Central memory CD8-positive, alpha-beta T cell (primary cell): Measurements from ENCODE around the gene TLE6.
"Not testable (repeated sequence)": the region's sequence is repeated elsewhere in the genome, so short reads cannot be mapped to it uniquely, and the experiment has no call there.

Experiments
- ATAC-seq: fragments of 150-1000 bp; cut with Tn5 transposase; replicated peaks from 2 replicates; pipeline ENCODE4 v1.10.0; 2022; ENCODE audit warnings: mild to moderate bottlenecking, moderate FRiP score, moderate number of reproducible peaks; ENCODE audit not compliant: poor library complexity, severe bottlenecking; ENCODE audit errors: extremely low read depth
- DNase-seq, 2 donors: peaks; one replicate each; pipeline ENCODE4 v3.0.0; 2021; ENCODE audit warnings: low spot score in 2 of 2
- H3K27ac Mint-ChIP-seq: one replicate; pipeline ENCODE4 v1.8.0; 2022; ENCODE audit warnings: low read depth, mild to moderate bottlenecking, moderate library complexity, mixed read lengths
- H3K27me3 Mint-ChIP-seq: one replicate; pipeline ENCODE4 v1.8.0; 2022; ENCODE audit warnings: mixed read lengths
- H3K36me3 Mint-ChIP-seq: one replicate; pipeline ENCODE4 v1.8.0; 2022; ENCODE audit warnings: mild to moderate bottlenecking, moderate library complexity, mixed read lengths; ENCODE audit not compliant: insufficient read depth
- H3K4me1 Mint-ChIP-seq: one replicate; pipeline ENCODE4 v1.8.0; 2022; ENCODE audit warnings: mixed read lengths
- H3K4me3 Mint-ChIP-seq: one replicate; pipeline ENCODE4 v1.8.0; 2022; ENCODE audit warnings: mild to moderate bottlenecking, moderate library complexity, mixed read lengths
- H3K9me3 Mint-ChIP-seq: one replicate; pipeline ENCODE4 v1.8.0; 2022; ENCODE audit warnings: mixed read lengths

Gene TLE6

GRCh38 chr19:2978166-2978767 is 903 bp downstream of the TLE6 start:
- no peak for DNase-seq

GRCh38 chr19:2978772-2979171 is 1.4 kb downstream of the TLE6 start:
- no peak overlapping the region for H3K27ac Mint-ChIP-seq
- no peak overlapping the region for H3K4me3 Mint-ChIP-seq
- peaks cover 17% of the 10 kb centered on the region for H3K4me1 Mint-ChIP-seq
- no peak for ATAC-seq
- peaks cover 36% of the 10 kb centered on the region for H3K27me3 Mint-ChIP-seq
- no peak for DNase-seq
- no peaks in the 10 kb centered on the region for H3K9me3 Mint-ChIP-seq
- peaks cover 3% of the 10 kb centered on the region for H3K36me3 Mint-ChIP-seq

More at GRCh38 chr19:2978166-2978767, 903 bp downstream of the TLE6 start:
- ATAC-seq = no peak
- Mint-ChIP-seq H3K4me1 (peaks cover 17% of the 10 kb centered on the region), H3K36me3 (peaks cover 3% of the 10 kb centered on the region), H3K27ac (no peak overlapping the region), H3K27me3 (peaks cover 31% of the 10 kb centered on the region), H3K9me3 (no peaks in the 10 kb centered on the region), H3K4me3 (peak overlapping the region; percentile 83)

- ATAC-seq (no peak), DNase-seq (no peak)
- peaks cover 3% of the 10 kb centered on the region for H3K36me3 Mint-ChIP-seq
- peaks cover 30% of the 10 kb centered on the region for H3K27me3 Mint-ChIP-seq
- no peaks in the 10 kb centered on the region for H3K9me3 Mint-ChIP-seq
- H3K27ac Mint-ChIP-seq = no peak overlapping the region
- no peak overlapping the region for H3K4me3 Mint-ChIP-seq
- peaks cover 4% of the 10 kb centered on the region for H3K4me1 Mint-ChIP-seq
Measured at GRCh38 chr19:2981898-2982297, 4.5 kb downstream of the TLE6 start.

GRCh38 chr19:2982561-2982960 is 5.2 kb downstream of the TLE6 start:
- Mint-ChIP-seq H3K9me3 (no peaks in the 10 kb centered on the region), H3K27me3 (peaks cover 33% of the 10 kb centered on the region), H3K36me3 (no peaks in the 10 kb centered on the region), H3K27ac (no peak overlapping the region), H3K4me1 (no peaks in the 10 kb centered on the region), H3K4me3 (no peak overlapping the region)
- ATAC-seq (no peak), DNase-seq (no peak)

- Mint-ChIP-seq H3K27ac (no peak overlapping the region), H3K4me1 (no peaks in the 10 kb centered on the region), H3K9me3 (no peaks in the 10 kb centered on the region), H3K27me3 (peaks cover 33% of the 10 kb centered on the region), H3K36me3 (no peaks in the 10 kb centered on the region), H3K4me3 (no peak overlapping the region)
- DNase-seq = no peak
- ATAC-seq = no peak
Measured at GRCh38 chr19:2982983-2983350, 5.6 kb downstream of the TLE6 start.

GRCh38 chr19:2983351-2984214 is 6.2 kb downstream of the TLE6 start:
- Mint-ChIP-seq H3K36me3 (no peaks in the 10 kb centered on the region), H3K4me3 (no peak overlapping the region), H3K4me1 (no peaks in the 10 kb centered on the region), H3K9me3 (no peaks in the 10 kb centered on the region), H3K27me3 (peaks cover 38% of the 10 kb centered on the region), H3K27ac (no peak overlapping the region)
- DNase-seq (no peak), ATAC-seq (no peak)

- Mint-ChIP-seq H3K27ac (no peak overlapping the region), H3K27me3 (peaks cover 44% of the 10 kb centered on the region), H3K4me3 (no peak overlapping the region), H3K4me1 (no peaks in the 10 kb centered on the region), H3K36me3 (no peaks in the 10 kb centered on the region), H3K9me3 (no peaks in the 10 kb centered on the region)
- no peak for ATAC-seq
- DNase-seq = no peak
Measured at GRCh38 chr19:2984215-2984528, 6.8 kb downstream of the TLE6 start.

GRCh38 chr19:2986951-2987524 is 9.7 kb downstream of the TLE6 start:
- no peak overlapping the region for H3K27ac Mint-ChIP-seq
- no peak for ATAC-seq
- H3K9me3 Mint-ChIP-seq = no peaks in the 10 kb centered on the region
- no peaks in the 10 kb centered on the region for H3K4me1 Mint-ChIP-seq
- no peak for DNase-seq
- H3K4me3 Mint-ChIP-seq = no peak overlapping the region
- no peaks in the 10 kb centered on the region for H3K36me3 Mint-ChIP-seq
- peaks cover 36% of the 10 kb centered on the region for H3K27me3 Mint-ChIP-seq

GRCh38 chr19:2987797-2988196 is 10.4 kb downstream of the TLE6 start:
- peaks cover 29% of the 10 kb centered on the region for H3K27me3 Mint-ChIP-seq
- no peak for DNase-seq
- H3K36me3 Mint-ChIP-seq = no peaks in the 10 kb centered on the region
- no peak overlapping the region for H3K4me3 Mint-ChIP-seq
- no peaks in the 10 kb centered on the region for H3K4me1 Mint-ChIP-seq
- no peak overlapping the region for H3K27ac Mint-ChIP-seq
- no peak for ATAC-seq
- no peaks in the 10 kb centered on the region for H3K9me3 Mint-ChIP-seq

GRCh38 chr19:2988568-2988967 is 11.2 kb downstream of the TLE6 start:
- Mint-ChIP-seq H3K27ac (no peak overlapping the region), H3K4me1 (no peaks in the 10 kb centered on the region), H3K27me3 (peaks cover 21% of the 10 kb centered on the region), H3K9me3 (no peaks in the 10 kb centered on the region), H3K36me3 (no peaks in the 10 kb centered on the region), H3K4me3 (no peak overlapping the region)
- no peak for DNase-seq
- ATAC-seq = no peak

GRCh38 chr19:2989236-2989946 is 12.0 kb downstream of the TLE6 start:
- Mint-ChIP-seq H3K27ac (no peak overlapping the region), H3K4me3 (no peak overlapping the region), H3K27me3 (peaks cover 19% of the 10 kb centered on the region), H3K9me3 (no peaks in the 10 kb centered on the region), H3K36me3 (no peaks in the 10 kb centered on the region), H3K4me1 (no peaks in the 10 kb centered on the region)
- ATAC-seq = no peak
- no peak for DNase-seq

GRCh38 chr19:2992333-2992732 is 15.0 kb downstream of the TLE6 start:
- ATAC-seq, H3K36me3 Mint-ChIP-seq, H3K27ac Mint-ChIP-seq, DNase-seq, H3K9me3 Mint-ChIP-seq, H3K4me1 Mint-ChIP-seq, H3K4me3 Mint-ChIP-seq: not testable (repeated sequence)
- H3K27me3 Mint-ChIP-seq = peaks cover 11% of the 10 kb centered on the region
